ENCODE data around the gene ZNF446. TPM values are rescaled to one million over a fixed set of nuclear protein-coding genes. Genes with fewer than 3 reads are reported as not detected.

Gene ZNF446
- total RNA-seq, 2 experiments from 2014 or later, result 8.0 to 11.1 TPM

- no peaks in the 10 kb centered on the region for H4K20me1 ChIP-seq (ENCODE audit: insufficient read depth, low read length)
Measured at GRCh38 chr19:58513213-58513693, 37.1 kb downstream of the ZNF446 start.

GRCh38 chr19:58513694-58514563, 37.8 kb downstream of the ZNF446 start:
- Histone ChIP-seq H3K9me2 (ENCODE audit: insufficient read depth, low read length) (no peaks in the 10 kb centered on the region), H2AFZ (ENCODE audit: low read length) (no peak overlapping the region), H3K27ac (ENCODE audit: low read depth, low read length, poor library complexity, severe bottlenecking) (no peak overlapping the region), H3K4me2 (ENCODE audit: low read length) (peak overlapping the region; percentile 49; the same call in 1 of the 2 replicates), H3K4me3 (ENCODE audit: low read depth, low read length, poor library complexity, severe bottlenecking) (no peak overlapping the region), H3K79me2 (ENCODE audit: insufficient read depth, low read depth, low read length) (peaks cover 10% of the 10 kb centered on the region; the same call in 1 of the 2 replicates), H4K20me1 (ENCODE audit: insufficient read depth, low read length) (no peaks in the 10 kb centered on the region), H3K36me3 (ENCODE audit: insufficient read depth, low read length) (peaks cover 31% of the 10 kb centered on the region), H3K4me1 (ENCODE audit: insufficient read depth, low read length, poor library complexity, severe bottlenecking) (peaks cover 15% of the 10 kb centered on the region), H3K9me3 (ENCODE audit: low read length) (no peaks in the 10 kb centered on the region)
- CTCF ChIA-PET (ENCODE audit: unreplicated experiment), result interaction anchor here (0.6 kb wide), 2 partner anchors 13 to 37 kb away, joined by 3 to 4 read pairs; no protein-coding TSS in a partner anchor
- BruUV-seq (replicated peaks), result no TSS peak
- TF ChIP-seq EZH2phosphoT487 (IDR thresholded peaks at IDR 0.05; ENCODE audit: borderline replicate concordance, low read depth, low read length) (no peak), CTCF (conservative IDR thresholded peaks at IDR 0.05; ENCODE audit: low read length) (peak; percentile 76)
- intact Hi-C loops (cut with micrococcal nuclease; ENCODE audit: unreplicated experiment), result loop anchor here (2.0 kb wide), 1 partner anchor 59 kb away; the partner anchor contains the start of gene MZF1
- peak; percentile 56 for DNase-seq (ENCODE audit: low spot score)
- POLR2A ChIA-PET, result interaction anchor here (0.7 to 1.3 kb wide), 3 partner anchors 14 to 62 kb away, joined by 3 to 4 read pairs (median 3); no protein-coding TSS in a partner anchor

More at GRCh38 chr19:58513213-58513693, 37.1 kb downstream of the ZNF446 start:
- H3K79me2 ChIP-seq (ENCODE audit: insufficient read depth, low read depth, low read length), result peaks cover 3% of the 10 kb centered on the region; the same call in 1 of the 2 replicates
- no peak overlapping the region for H2AFZ ChIP-seq (ENCODE audit: low read length)
- no peak for TF ChIP-seq CTCF (conservative IDR thresholded peaks at IDR 0.05; ENCODE audit: low read length)
- H3K36me3 ChIP-seq (ENCODE audit: insufficient read depth, low read length), result peaks cover 31% of the 10 kb centered on the region
- H3K9me3 ChIP-seq (ENCODE audit: low read length), result no peaks in the 10 kb centered on the region
- H3K4me2 ChIP-seq (ENCODE audit: low read length), result peak overlapping the region; percentile 30; the same call in 1 of the 2 replicates
- no peak overlapping the region for H3K4me3 ChIP-seq (ENCODE audit: low read depth, low read length, poor library complexity, severe bottlenecking)
- ChIA-PET POLR2A (interaction anchor here (0.7 to 1.3 kb wide), 2 partner anchors 13 to 29 kb away, joined by 3 read pairs; no protein-coding TSS in a partner anchor), CTCF (ENCODE audit: unreplicated experiment) (interaction anchor here (0.6 kb wide), 1 partner anchor 14 kb away, joined by 3 read pairs; no protein-coding TSS in a partner anchor)
- peaks cover 11% of the 10 kb centered on the region for H3K4me1 ChIP-seq (ENCODE audit: insufficient read depth, low read length, poor library complexity, severe bottlenecking)
- H3K9me2 ChIP-seq (ENCODE audit: insufficient read depth, low read length), result no peaks in the 10 kb centered on the region
- intact Hi-C loops (cut with micrococcal nuclease; ENCODE audit: unreplicated experiment), result no loop called here
- DNase-seq (ENCODE audit: low spot score), result no peak
- no peak overlapping the region for H3K27ac ChIP-seq (ENCODE audit: low read depth, low read length, poor library complexity, severe bottlenecking)
- no TSS peak for BruUV-seq (replicated peaks)

Measured in OCI-LY7 (cell line).